A673 (cell line): ENCODE data around the gene CLDN12. TPM values are rescaled to one million over a fixed set of nuclear protein-coding genes. Genes with fewer than 3 reads are reported as not detected.

Experiments used
- BruUV-seq: library from RNA; stranded (reverse); fragments of 400-500 nt; replicated peaks from 2 replicates; lab custom pipeline; 2021; lab: Mats Ljungman, UMichigan
- CTCF ChIA-PET: fragments of 300-600 bp; sonication (Branson Sonifier 250); formaldehyde crosslinking; loops from one replicate; lab custom pipeline; 2022; ENCODE audit warnings: antibody characterized with exemption; lab: Charles Lee
- POLR2A ChIA-PET: fragments of 300-600 bp; sonication (Branson Sonifier 250); formaldehyde crosslinking; loops from one replicate; lab custom pipeline; 2022; ENCODE audit warnings: antibody characterized with exemption; ENCODE audit not compliant: low non-redundant PET; lab: Charles Lee
- DNase-seq: peaks from one replicate; pipeline ENCODE4 v3.0.0-alpha.2; 2015; ENCODE audit warnings: low spot score
- H3K27ac ChIP-seq: fragments of 200-600 bp; sonication (generic); 2 replicates; pipeline ENCODE4 v1.5.1; 2016; ENCODE audit warnings: mixed run types, low read depth, mild to moderate bottlenecking, mixed read lengths, antibody characterized with exemption, low read length; ENCODE audit not compliant: poor library complexity, severe bottlenecking
- H3K27me3 ChIP-seq: fragments of 200-600 bp; sonication (generic); replicated peaks from 2 replicates; pipeline ENCODE4 v1.6.1; 2017; ENCODE audit warnings: mixed run types, low read depth, mild to moderate bottlenecking, mixed read lengths, antibody characterized with exemption, low read length; ENCODE audit not compliant: insufficient read depth, poor library complexity
- H3K36me3 ChIP-seq: fragments of 200-600 bp; sonication (generic); 2 replicates; pipeline ENCODE4 v1.6.1; 2016; ENCODE audit warnings: mixed run types, mild to moderate bottlenecking, mixed read lengths, antibody characterized with exemption, low read length; ENCODE audit not compliant: insufficient read depth, poor library complexity, severe bottlenecking
- H3K4me1 ChIP-seq: fragments of 200-600 bp; sonication (generic); 2 replicates; pipeline ENCODE4 v1.6.1; 2017; ENCODE audit warnings: mixed run types, mild to moderate bottlenecking, mixed read lengths, antibody characterized with exemption, low read length; ENCODE audit not compliant: insufficient read depth, poor library complexity, severe bottlenecking
- H3K4me3 ChIP-seq: fragments of 200-600 bp; sonication (generic); 2 replicates; pipeline ENCODE4 v1.5.1; 2016; ENCODE audit warnings: low read depth, mixed run types, mild to moderate bottlenecking, mixed read lengths, low read length; ENCODE audit not compliant: poor library complexity, severe bottlenecking
- H3K9me3 ChIP-seq: fragments of 200-600 bp; sonication (generic); 2 replicates; pipeline ENCODE4 v1.6.1; 2016; ENCODE audit warnings: mixed run types, low read depth, mild to moderate bottlenecking, mixed read lengths, antibody characterized with exemption, low read length; ENCODE audit not compliant: poor library complexity, severe bottlenecking
- CTCF ChIP-seq: fragments of 300-800, 200-600 bp; sonication (generic); conservative IDR thresholded peaks from 2 replicates; pipeline ENCODE4 v1.5.1; 2017; ENCODE audit warnings: low read depth, mild to moderate bottlenecking, antibody characterized with exemption, low read length, moderate library complexity, mixed read lengths
- EZH2 ChIP-seq: fragments of 200-600 bp; sonication (generic); IDR thresholded peaks from 2 replicates; pipeline ENCODE4 v1.6.1; 2017; ENCODE audit warnings: borderline replicate concordance, low read depth, mild to moderate bottlenecking, mixed read lengths, antibody characterized with exemption, low read length; ENCODE audit not compliant: poor library complexity, severe bottlenecking
- intact Hi-C: fragments of 100-400 bp; cut with micrococcal nuclease; formaldehyde crosslinking; loops from one replicate; pipeline ENCODE4 v1.10.0; 2022; ENCODE audit not compliant: unreplicated experiment
- total RNA-seq: library from RNA; stranded (reverse); gene quantifications from 2 replicates; pipeline ENCODE4 v1.2.3, GENCODE V29; 2021

The CLDN12 gene
- total RNA-seq, 1 experiment from 2014 or later = 32.9 TPM

- CTCF ChIA-PET = interaction anchor here (0.6 kb wide), 1 partner anchor 24 kb away, joined by 3 read pairs; no protein-coding TSS in a partner anchor
- H3K27ac ChIP-seq = no peak overlapping the region
- POLR2A ChIA-PET = no interaction called here
- intact Hi-C loops = no loop called here
- H3K4me1 ChIP-seq = peaks cover 17% of the 10 kb centered on the region
- no peak for TF ChIP-seq EZH2
- no peak for TF ChIP-seq CTCF
- no TSS peak for BruUV-seq
- peaks cover 7% of the 10 kb centered on the region for H3K9me3 ChIP-seq
- H3K27me3 ChIP-seq = no peaks in the 10 kb centered on the region
- no peaks in the 10 kb centered on the region for H3K36me3 ChIP-seq
- peak; percentile 41 for DNase-seq
- H3K4me3 ChIP-seq = no peak overlapping the region
These were observed 27.6 kb downstream of the CLDN12 start for GRCh38 chr7:90430614-90431460.

GRCh38 chr7:90432752-90433151, 29.5 kb downstream of the CLDN12 start:
- no TSS peak for BruUV-seq
- TF ChIP-seq CTCF (no peak), EZH2 (no peak)
- DNase-seq = no peak
- no peaks in the 10 kb centered on the region for H3K27me3 ChIP-seq
- H3K4me3 ChIP-seq = no peak overlapping the region
- ChIA-PET POLR2A (no interaction called here), CTCF (no interaction called here)
- no peaks in the 10 kb centered on the region for H3K36me3 ChIP-seq
- H3K9me3 ChIP-seq = peaks cover 17% of the 10 kb centered on the region
- H3K4me1 ChIP-seq = peaks cover 8% of the 10 kb centered on the region
- H3K27ac ChIP-seq = no peak overlapping the region
- intact Hi-C loops = no loop called here

GRCh38 chr7:90433221-90433620, 30.0 kb downstream of the CLDN12 start:
- intact Hi-C loops = no loop called here
- Histone ChIP-seq H3K27ac (no peak overlapping the region), H3K36me3 (no peaks in the 10 kb centered on the region), H3K4me3 (no peak overlapping the region), H3K4me1 (peaks cover 8% of the 10 kb centered on the region), H3K27me3 (no peaks in the 10 kb centered on the region), H3K9me3 (peaks cover 18% of the 10 kb centered on the region)
- CTCF ChIA-PET = no interaction called here
- POLR2A ChIA-PET = no interaction called here
- no TSS peak for BruUV-seq
- TF ChIP-seq CTCF = no peak
- TF ChIP-seq EZH2 = no peak
- DNase-seq = no peak
